Osteocyte (in vitro differentiated cells): ENCODE results near the gene PADI2. TPM values are rescaled to one million over a fixed set of nuclear protein-coding genes. Genes with fewer than 3 reads are reported as not detected.
A peak's percentile ranks its signal among the peaks of the same experiment; 100 is the strongest.

Source experiments
- DNase-seq: peaks from one replicate; pipeline ENCODE4 v3.0.0; 2021; ENCODE audit warnings: mixed read lengths; ENCODE audit not compliant: unreplicated experiment; ENCODE audit errors: extremely low spot score
- H3K27ac Mint-ChIP-seq: one replicate; pipeline ENCODE4 v1.8.0; 2021; ENCODE audit warnings: mild to moderate bottlenecking, mixed read lengths; ENCODE audit not compliant: unreplicated experiment
- H3K27me3 Mint-ChIP-seq: one replicate; pipeline ENCODE4 v1.8.0; 2021; ENCODE audit warnings: mixed read lengths; ENCODE audit not compliant: unreplicated experiment
- H3K36me3 Mint-ChIP-seq: one replicate; pipeline ENCODE4 v1.8.0; 2021; ENCODE audit warnings: mixed read lengths; ENCODE audit not compliant: unreplicated experiment
- H3K4me1 Mint-ChIP-seq: one replicate; pipeline ENCODE4 v1.8.0; 2021; ENCODE audit warnings: mixed read lengths; ENCODE audit not compliant: unreplicated experiment
- H3K4me3 Mint-ChIP-seq: one replicate; pipeline ENCODE4 v1.8.0; 2021; ENCODE audit warnings: mild to moderate bottlenecking, moderate library complexity, mixed read lengths; ENCODE audit not compliant: unreplicated experiment
- H3K9me3 Mint-ChIP-seq: one replicate; pipeline ENCODE4 v1.8.0; 2021; ENCODE audit warnings: mixed read lengths; ENCODE audit not compliant: unreplicated experiment
- total RNA-seq: library from RNA; stranded (reverse); gene quantifications from 2 replicates; pipeline ENCODE4 v1.2.1, GENCODE V29; 2021
- TF ChIP-seq, protein P1 (sequence below): fragments of 200-600 bp; sonication (generic); IDR thresholded peaks from 2 replicates; pipeline ENCODE4 v1.5.0; 2021; ENCODE audit warnings: antibody characterized with exemption, mild to moderate bottlenecking, moderate library complexity

The PADI2 gene
- total RNA-seq, 1 donor from 2014 or later: 111 TPM

DNA sequence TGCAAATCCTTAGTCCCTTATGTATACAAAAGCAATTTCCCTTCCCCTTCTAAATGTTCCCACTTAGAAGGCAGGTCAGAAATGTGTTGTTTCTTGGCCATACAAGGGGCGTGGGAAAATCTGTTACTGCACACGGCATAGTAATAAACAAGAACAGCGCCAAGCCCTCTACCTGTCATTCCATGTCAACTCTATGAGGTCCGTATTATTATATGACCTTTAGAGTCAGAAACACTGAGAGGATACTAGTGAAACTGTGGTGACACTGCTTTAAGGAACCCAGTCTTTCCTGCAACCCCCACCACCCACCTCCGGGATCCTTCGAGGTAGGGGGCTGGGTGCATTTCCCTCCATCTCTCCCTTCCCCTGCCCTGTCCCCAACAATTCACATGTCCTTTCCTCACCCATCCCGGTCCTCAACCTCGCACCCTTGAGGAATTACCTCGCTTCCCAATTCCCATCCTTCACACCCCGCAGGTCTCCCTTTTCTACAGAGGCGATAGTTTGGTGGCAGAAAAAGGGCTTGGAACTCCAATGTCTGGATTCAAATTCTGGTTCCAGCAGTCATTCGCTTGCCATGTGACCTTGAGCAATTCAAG lies 66.1 kb downstream of the PADI2 start:
- H3K4me3 Mint-ChIP-seq: peak overlapping the region; percentile 100

GRCh38 chr1:17052641-17053040 lies 66.6 kb downstream of the PADI2 start:
- Mint-ChIP-seq H3K4me1 (peaks cover 23% of the 10 kb centered on the region), H3K27ac (no peak overlapping the region), H3K36me3 (peaks cover 5% of the 10 kb centered on the region), H3K27me3 (no peaks in the 10 kb centered on the region), H3K9me3 (no peaks in the 10 kb centered on the region), H3K4me3 (peak overlapping the region; percentile 100)
- DNase-seq: no peak
- TF ChIP-seq, protein P1, sequence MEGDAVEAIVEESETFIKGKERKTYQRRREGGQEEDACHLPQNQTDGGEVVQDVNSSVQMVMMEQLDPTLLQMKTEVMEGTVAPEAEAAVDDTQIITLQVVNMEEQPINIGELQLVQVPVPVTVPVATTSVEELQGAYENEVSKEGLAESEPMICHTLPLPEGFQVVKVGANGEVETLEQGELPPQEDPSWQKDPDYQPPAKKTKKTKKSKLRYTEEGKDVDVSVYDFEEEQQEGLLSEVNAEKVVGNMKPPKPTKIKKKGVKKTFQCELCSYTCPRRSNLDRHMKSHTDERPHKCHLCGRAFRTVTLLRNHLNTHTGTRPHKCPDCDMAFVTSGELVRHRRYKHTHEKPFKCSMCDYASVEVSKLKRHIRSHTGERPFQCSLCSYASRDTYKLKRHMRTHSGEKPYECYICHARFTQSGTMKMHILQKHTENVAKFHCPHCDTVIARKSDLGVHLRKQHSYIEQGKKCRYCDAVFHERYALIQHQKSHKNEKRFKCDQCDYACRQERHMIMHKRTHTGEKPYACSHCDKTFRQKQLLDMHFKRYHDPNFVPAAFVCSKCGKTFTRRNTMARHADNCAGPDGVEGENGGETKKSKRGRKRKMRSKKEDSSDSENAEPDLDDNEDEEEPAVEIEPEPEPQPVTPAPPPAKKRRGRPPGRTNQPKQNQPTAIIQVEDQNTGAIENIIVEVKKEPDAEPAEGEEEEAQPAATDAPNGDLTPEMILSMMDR: no peak

More for the DNA sequence above, 66.1 kb downstream of the PADI2 start:
- no peak for DNase-seq
- Mint-ChIP-seq H3K36me3 (peaks cover 5% of the 10 kb centered on the region), H3K27me3 (peaks cover 3% of the 10 kb centered on the region), H3K9me3 (no peaks in the 10 kb centered on the region), H3K27ac (peak overlapping the region; percentile 98), H3K4me1 (peaks cover 23% of the 10 kb centered on the region)
- TF ChIP-seq, protein P1: no peak

DNA sequence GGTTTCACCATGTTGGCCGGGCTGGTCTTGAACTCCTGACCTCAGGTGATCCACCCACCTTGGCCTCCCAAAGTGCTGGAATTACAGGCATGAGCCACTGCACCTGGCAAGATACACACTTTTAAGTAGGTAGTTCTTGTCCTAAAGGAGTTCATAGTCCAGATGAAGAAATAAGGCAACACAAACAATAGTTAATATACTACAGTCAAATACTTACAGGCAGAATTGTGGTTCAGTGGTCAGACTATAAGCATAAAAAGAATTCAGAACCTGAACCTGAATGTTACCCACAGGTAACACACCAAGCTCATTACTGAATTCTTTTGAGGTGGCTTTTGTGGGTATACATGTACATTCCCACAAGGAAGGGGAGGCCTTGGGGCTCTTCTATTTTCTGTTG lies 67.2 kb downstream of the PADI2 start:
- peak overlapping the region; percentile 100 for H3K4me3 Mint-ChIP-seq
- peaks cover 23% of the 10 kb centered on the region for H3K4me1 Mint-ChIP-seq
- TF ChIP-seq, protein P1: no peak
- no peaks in the 10 kb centered on the region for H3K9me3 Mint-ChIP-seq
- DNase-seq: no peak
- peaks cover 5% of the 10 kb centered on the region for H3K36me3 Mint-ChIP-seq
- H3K27ac Mint-ChIP-seq: no peak overlapping the region
- H3K27me3 Mint-ChIP-seq: no peaks in the 10 kb centered on the region

- TF ChIP-seq, protein P1: no peak
- Mint-ChIP-seq H3K27ac (no peak overlapping the region), H3K36me3 (peaks cover 15% of the 10 kb centered on the region), H3K9me3 (no peaks in the 10 kb centered on the region), H3K27me3 (no peaks in the 10 kb centered on the region), H3K4me1 (peaks cover 18% of the 10 kb centered on the region), H3K4me3 (no peak overlapping the region)
- DNase-seq: no peak
Observed at GRCh38 chr1:17047924-17048323, 71.3 kb downstream of the PADI2 start.

DNA sequence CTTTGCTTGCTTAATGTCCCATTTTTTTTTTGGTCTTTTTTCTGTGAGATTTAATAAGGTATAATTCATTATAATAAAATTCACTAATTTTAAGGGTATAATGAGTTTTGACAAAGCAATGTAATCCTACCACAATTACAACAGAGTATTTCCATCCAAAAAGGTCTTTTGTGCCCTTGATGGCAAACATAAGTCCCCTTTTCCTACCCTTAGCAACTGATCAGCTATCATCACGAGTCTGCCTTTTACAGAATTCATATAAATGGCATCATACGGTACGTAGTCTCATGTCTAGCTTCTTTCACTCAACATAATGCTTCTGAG lies 73.0 kb downstream of the PADI2 start:
- TF ChIP-seq, protein P1: no peak
- H3K27ac Mint-ChIP-seq: no peak overlapping the region
- no peaks in the 10 kb centered on the region for H3K27me3 Mint-ChIP-seq
- no peaks in the 10 kb centered on the region for H3K9me3 Mint-ChIP-seq
- no peak overlapping the region for H3K4me3 Mint-ChIP-seq
- peaks cover 20% of the 10 kb centered on the region for H3K36me3 Mint-ChIP-seq
- H3K4me1 Mint-ChIP-seq: peaks cover 9% of the 10 kb centered on the region
- no peak for DNase-seq
